ENCODE measurements around the gene CACFD1. TPM values are rescaled to one million over a fixed set of nuclear protein-coding genes. Genes with fewer than 3 reads are reported as not detected.

The CACFD1 gene
- 2.7 and 4.1 TPM in 2 replicates for total RNA-seq (2014; rRNA removed; shearing (Covaris generic))
- polyA plus RNA-seq (2014; cell fraction: nucleus; rRNA removed) = 0.65 and 1.5 TPM in 2 replicates

DNA sequence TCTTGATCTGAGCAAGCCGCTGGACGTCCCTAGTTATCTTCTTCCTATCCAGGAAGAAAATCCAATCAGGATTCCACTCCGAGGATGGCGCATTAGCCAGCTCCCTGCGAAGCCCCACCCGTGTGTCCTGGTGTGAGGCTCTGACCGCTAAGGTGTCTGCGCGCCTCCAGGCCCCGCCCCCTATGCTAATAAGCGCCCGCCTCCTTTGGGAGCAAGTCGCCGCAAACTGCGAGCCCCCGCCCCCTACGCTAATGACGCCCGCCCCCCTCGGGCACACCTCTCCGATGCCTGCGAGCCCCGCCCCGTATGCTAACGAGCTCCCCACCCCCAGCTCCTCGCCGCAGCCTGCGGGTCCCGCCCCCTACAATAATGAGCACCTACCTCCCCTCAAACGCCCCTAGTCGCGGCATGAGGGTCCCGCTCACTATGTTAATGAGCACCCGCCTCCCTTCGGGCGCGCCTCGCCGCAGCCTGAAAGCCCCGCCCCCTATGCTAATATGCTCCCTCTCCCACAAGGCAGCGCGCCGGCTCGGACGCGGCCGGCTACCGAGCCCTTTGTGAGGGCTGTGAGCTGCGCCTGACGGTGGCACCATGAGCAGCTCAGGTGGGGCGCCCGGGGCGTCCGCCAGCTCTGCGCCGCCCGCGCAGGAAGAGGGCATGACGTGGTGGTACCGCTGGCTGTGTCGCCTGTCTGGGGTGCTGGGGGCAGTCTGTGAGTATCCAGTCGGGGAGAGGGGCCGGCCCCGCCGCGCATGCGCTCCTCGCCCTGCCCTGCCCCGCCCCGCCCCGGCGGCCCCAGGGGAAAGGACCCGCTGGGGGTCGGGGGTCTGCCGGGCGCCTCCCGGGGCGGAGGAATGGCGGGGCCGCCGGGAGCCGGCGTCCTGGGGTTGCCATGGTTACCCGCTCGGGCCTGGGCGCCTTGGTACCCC, at the start of gene CACFD1:
Gene CACFD1, plus strand, starts transcription at position 503 of the 929 bp plus-strand sequence. Its CDS starts 89 bp downstream, at position 592.
- DNase-seq (ENCODE audit: extremely low read depth, low read depth) = peak; percentile 92

DNA sequence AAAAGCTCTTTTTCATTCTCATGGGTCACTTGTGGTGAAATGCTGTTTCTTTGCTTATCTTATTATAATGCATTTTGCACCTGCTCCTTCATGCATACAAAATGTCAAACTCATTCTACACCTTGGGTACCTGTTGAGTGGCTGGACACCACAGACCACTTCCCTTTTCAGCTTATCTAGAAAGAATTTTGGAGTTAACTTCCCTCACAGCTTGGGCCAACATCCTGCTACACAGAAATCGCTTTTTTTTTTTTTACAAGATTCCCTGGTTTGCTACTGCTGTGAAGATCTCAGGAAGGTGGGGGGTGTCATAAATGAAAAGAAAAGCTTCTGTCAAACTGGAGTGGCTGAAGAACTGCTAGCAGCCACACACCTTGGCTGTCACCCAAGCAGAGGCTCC, 44.6 kb upstream of the CACFD1 start:
- no peak for DNase-seq (ENCODE audit: extremely low read depth, low read depth)

DNA sequence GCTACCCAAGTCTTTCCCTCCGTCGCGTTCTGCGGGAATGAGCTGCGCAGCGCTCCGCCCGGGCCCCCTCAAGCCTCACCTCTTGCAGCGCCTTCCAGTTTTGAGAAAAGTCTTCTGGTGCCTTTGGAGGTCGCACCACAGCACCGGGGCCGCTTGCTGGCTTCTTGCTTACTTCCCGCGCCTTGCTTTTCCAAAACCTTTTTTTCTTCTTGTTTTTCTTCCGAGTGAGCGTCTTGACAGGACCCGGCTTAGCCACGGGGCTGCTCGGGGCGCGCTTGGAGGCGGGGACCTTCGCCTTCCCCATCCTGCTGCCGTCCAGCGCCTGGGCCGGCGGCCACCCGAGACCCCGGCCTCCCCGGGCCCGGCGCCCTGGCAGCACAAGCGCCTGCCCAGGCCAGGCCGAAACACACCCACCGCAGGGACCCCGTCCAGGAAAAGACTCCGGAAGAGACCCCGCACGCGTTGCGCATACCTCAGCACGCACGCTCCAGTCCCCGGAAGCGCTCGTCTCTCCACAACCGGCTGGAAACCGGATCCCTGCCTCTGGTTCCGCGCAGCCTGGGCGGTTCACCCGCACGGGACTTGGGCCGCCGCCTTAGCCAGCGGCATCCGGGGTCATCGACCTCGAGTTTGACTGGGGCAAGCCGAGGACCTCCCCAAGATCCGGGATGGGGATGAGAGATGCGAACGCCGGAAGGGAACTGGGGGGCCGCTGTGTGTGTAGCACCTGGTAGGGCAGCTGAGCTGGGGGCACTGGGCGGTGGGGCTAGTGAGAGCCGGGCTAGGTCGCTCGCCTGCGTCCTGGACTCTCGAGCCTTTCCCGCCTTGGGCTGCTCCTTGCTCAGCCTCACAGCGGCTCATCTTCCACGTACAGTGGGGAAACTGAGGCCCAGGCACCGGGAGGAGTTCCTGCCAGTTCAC, 42.0 kb upstream of the CACFD1 start, which contains the start of gene REXO4:
Gene REXO4, minus strand, starts transcription at position 470 of the 921 bp plus-strand sequence. Its CDS starts 166 bp downstream, at position 304.
- DNase-seq (ENCODE audit: extremely low read depth, low read depth) = peak; percentile 73

DNA sequence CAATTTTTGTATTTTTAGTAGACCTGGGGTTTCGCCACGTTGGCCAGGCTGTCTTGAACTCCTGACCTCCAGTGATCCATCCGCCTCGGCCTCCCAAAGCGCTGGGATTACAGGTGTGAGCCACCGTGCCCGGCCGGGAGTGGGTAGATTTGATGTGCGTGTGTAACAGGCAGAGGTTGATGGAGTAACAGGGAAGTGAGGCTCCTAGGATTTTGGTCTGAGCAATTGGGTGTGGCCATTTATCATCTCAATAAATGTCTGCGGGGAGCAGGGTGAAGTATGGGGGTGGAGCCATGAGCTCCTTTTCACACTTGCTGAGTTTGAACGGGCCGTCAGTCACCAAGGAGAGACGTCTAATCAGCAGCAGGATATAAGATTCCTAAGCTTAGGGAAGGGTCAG, 40.8 kb upstream of the CACFD1 start:
- no peak for DNase-seq (ENCODE audit: extremely low read depth, low read depth)

DNA sequence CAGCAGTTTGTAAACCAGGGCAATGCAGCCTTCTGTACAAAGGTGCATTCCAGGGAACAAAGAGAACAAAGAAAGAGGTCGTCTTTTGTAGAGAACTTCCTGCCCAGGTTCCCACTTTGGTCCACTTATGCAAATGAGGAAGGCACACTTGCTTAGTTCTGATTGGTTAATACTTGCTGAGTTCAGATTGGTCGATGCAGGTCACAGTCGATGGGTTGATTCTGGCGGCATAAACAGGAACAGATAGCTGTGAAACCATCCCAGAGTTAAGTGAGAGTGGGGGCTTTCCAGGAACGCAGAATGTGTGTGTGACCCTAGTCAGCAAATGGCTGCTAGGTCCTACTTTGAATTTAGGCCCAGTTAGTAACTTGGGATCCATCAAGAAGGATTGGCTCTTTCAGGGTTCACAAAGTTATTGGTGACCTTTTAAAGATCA, 39.4 kb upstream of the CACFD1 start:
- DNase-seq (ENCODE audit: extremely low read depth, low read depth) = no peak

DNA sequence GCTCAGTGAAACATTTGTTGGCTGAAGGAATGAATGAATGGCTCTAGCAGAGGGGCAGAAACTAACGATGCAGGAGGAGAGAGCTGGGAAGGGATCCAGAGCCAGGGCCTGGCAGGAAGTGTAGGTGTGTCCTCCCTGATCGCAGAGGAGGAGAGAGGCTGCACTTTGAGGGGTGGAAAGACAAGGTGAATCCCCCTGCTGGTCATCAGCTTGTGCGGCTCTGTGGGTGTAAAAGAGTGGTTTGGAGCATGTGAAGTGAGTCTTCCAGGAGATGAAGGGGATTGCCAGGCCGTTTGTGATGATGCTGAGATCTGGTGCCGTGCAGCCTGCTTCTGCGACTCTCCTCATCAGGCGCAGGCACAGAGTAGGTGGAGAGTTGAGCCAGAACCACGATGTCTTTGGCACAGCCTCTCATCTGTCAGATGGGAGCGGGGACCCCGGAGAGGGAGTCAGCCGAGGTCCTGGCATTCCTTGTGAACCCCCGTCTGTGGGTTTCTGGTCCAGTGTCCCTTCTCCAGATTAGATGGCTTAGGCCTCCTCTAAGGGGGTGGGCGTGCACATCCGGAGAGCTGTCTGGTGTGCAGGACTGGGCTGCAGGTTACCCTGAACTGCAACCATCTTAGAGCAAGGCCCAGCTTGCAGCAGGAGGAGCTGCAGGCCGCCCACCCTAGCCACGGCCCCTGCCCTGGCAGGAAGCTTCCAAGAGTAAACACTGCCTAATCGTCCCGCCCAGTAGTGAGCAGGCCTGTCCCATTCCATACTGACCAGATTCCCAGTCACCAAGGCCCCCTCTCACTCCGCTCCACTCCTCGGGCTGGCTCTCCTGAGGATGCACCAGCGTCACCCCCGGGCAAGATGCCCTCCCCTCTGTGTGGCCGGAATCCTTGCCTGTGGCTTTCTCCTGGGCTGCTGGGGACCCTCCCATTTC, 37.9 kb upstream of the CACFD1 start, which contains the start of gene ADAMTS13:
Gene ADAMTS13, plus strand, starts transcription at position 753 of the 928 bp plus-strand sequence. Its CDS starts 77 bp downstream, at position 830.
- no peak for DNase-seq (ENCODE audit: extremely low read depth, low read depth)

DNA sequence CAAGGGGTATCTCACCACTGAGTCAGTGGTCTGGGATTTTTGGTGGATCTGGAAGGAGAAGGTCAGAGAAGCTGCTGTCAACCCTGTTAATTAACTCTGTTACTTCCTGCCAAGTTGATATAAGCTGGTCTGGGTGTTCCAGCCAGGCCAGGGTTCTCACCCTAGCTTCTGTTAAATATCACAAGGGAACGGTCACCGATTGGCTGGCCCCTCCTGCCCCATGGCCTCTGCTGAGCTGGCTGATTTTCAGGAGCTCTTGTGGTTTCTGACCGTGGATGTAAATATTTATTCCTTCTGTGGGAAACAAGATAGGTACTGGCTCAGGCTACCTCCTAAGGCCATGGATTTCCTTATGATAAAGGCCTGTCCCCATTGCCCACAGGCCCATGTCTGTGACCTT, 36.6 kb upstream of the CACFD1 start:
- no peak for DNase-seq (ENCODE audit: extremely low read depth, low read depth)

DNA sequence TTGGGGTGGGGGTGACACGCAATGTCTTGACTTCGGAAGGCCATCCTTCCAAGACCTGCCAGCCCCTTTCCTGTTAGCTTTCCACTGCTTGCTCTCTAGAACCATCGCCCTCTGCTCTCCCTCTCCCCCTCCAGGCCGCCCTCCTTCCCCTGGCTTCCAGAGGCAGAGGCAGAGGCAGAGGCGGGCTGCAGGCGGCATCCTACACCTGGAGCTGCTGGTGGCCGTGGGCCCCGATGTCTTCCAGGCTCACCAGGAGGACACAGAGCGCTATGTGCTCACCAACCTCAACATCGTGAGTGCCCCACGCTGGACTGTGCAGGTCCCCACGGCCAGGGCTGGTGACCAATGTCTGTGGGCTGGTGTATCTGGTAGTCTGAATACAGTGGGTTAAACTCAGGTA, 35.6 kb upstream of the CACFD1 start:
- no peak for DNase-seq (ENCODE audit: extremely low read depth, low read depth)

DNA sequence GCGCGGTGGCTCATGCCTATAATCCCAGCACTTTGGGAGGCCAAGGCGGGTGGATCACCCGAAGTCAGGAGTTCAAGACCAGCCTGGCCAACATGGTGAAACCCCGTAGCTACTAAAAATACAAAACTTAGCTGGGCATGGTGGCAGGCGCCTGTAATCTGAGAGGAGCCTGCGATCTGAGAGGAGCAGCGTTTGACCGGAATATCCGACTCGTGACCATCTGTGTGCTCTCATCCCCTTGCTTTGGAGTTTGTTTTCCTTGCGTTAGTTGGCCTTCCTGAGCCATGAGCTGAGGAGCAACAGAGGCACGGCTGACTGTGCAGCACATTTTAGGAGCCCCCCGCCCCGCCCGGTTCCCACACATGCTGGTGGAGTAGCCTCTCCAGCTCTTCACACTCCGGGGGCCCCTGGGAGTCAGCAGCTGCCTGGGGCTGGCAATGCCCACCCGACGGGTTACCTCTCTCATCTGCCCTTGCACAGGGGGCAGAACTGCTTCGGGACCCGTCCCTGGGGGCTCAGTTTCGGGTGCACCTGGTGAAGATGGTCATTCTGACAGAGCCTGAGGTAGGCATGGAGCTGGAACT, 34.6 kb upstream of the CACFD1 start:
- no peak for DNase-seq (ENCODE audit: extremely low read depth, low read depth)

DNA sequence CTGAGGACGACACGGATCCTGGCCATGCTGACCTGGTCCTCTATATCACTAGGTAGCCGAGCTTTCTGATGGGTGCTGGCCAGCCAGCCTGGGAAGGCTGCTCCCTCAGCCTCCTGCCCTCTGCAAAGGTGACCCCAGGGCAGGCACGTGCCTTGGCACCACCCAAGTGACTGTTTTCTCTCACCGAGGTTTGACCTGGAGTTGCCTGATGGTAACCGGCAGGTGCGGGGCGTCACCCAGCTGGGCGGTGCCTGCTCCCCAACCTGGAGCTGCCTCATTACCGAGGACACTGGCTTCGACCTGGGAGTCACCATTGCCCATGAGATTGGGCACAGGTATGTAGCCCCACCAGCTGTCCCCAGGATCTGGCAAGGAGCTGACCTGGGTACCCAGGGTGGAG, 33.8 kb upstream of the CACFD1 start:
- DNase-seq (ENCODE audit: extremely low read depth, low read depth) = no peak

DNA sequence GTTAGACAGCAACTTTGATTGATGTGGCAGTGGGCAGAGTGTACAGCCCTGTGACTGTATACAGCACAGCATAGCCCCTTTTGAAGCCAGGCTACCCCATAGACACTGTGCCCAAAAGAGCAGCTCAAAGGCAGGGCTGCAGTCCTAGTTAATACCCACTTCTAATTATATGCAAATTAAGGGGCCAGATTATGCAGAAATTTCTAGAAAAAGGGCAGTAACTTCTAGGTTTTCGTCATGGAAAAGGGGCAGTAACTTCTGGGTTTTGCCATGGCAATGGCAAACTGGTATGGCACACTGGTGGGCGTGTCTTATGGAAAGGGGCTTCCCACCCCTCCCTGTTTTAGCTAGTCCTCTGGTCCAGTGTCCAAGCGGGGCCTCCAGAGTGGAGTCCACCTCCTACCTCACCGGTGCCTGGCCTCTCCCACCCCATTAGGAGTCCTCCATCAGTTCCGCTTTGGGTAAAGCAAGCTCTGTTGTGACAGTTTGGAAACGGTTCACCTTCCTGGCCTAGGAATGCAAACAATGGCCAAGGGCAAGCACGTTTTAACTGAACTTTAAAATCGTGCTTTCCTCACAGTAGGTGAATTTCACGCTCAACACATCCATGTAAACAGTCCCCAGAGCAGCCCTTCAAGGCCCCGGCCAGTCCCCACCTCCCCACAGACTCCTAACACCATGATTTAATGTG, 32.0 kb upstream of the CACFD1 start:
- no peak for DNase-seq (ENCODE audit: extremely low read depth, low read depth)

DNA sequence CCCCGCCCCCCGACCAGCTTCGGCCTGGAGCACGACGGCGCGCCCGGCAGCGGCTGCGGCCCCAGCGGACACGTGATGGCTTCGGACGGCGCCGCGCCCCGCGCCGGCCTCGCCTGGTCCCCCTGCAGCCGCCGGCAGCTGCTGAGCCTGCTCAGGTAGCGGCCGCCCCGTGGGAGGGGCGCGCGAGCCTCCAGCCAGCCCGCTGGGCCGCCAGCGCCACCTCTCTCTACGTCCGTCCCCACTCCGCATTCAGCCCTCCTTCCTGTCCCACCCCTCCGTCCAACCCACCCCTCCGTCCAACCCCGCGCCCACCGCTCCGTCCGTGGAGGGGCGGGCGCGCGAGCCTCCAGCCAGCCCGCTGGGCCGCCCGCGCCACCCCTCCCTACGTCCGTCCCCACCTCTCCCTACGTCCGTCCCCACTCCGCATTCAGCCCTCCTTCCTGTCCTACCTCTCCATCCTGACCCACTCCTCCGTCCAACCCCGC, 31.1 kb upstream of the CACFD1 start:
- no peak for DNase-seq (ENCODE audit: extremely low read depth, low read depth)

DNA sequence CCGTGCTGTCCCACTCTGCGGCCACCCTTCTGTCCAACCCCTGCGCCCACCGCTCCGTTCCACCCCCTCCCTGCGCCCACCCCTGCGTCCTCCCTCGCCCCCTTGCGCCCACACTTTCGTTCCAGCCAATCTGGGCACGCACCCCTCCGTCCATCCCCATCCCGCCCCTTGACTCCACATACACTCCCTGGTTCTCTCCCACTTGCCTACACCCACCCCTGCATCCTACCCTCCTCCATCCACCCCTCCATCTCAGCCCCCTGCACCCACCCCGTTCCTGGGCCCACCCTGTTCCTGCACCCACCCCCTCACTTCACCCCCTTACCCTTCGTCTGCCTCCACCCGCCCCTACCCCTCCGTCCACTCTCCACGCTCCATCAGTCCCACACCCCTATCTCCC, 30.6 kb upstream of the CACFD1 start:
- no peak for DNase-seq (ENCODE audit: extremely low read depth, low read depth)

DNA sequence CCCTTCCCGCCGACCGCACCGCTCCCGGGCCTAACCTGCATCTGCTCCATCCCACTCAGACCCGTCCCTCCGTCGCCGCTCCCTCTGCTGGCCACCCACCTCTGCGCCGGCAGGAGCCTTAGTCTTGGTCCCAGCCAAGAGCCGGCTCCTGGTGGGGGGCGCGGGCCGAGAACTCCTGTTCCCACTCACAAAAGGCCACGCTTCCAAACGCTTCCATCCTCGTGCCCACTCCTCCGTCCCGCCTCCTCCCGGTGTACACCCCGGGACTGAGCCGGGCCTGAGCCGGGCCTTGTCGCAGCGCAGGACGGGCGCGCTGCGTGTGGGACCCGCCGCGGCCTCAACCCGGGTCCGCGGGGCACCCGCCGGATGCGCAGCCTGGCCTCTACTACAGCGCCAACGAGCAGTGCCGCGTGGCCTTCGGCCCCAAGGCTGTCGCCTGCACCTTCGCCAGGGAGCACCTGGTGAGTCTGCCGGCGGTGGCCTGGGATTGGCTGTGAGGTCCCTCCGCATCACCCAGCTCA, 30.1 kb upstream of the CACFD1 start:
- no peak for DNase-seq (ENCODE audit: extremely low read depth, low read depth)

DNA sequence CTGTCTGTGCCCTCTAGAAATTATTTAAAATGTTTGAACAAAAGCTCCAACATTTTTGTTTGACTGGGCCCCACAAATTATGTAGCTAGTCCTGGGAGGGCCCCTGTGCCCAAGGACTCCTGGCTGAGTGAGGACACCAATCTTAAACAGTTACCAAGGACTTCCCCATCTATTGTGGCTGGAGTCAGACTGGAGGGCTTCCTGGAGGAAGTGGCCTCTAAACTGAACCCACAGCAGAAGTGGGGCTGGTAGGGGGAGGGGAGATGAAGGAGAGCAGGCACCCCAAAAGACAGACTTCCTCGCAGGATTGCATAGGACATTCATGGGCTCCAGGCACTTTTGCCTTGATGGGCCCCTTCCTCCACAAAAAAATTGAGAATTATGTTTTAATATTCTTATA, 29.5 kb upstream of the CACFD1 start:
- DNase-seq (ENCODE audit: extremely low read depth, low read depth) = no peak

DNA sequence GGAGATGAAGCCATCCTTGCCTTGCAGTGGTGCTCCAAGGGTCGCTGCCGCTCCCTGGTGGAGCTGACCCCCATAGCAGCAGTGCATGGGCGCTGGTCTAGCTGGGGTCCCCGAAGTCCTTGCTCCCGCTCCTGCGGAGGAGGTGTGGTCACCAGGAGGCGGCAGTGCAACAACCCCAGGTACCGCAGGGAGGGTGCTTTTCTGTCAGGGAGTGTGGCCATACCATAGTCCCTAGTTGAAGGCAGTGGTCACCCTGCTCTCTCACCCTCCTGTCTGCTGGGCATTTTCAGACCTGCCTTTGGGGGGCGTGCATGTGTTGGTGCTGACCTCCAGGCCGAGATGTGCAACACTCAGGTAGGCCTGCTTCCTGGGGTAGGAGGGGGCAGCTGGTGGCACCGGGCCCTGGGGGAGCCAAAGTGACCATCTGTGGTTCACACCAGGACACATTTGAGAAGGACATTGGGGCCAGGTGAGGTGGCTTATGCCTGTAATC, 26.4 kb upstream of the CACFD1 start:
- no peak for DNase-seq (ENCODE audit: extremely low read depth, low read depth)

DNA sequence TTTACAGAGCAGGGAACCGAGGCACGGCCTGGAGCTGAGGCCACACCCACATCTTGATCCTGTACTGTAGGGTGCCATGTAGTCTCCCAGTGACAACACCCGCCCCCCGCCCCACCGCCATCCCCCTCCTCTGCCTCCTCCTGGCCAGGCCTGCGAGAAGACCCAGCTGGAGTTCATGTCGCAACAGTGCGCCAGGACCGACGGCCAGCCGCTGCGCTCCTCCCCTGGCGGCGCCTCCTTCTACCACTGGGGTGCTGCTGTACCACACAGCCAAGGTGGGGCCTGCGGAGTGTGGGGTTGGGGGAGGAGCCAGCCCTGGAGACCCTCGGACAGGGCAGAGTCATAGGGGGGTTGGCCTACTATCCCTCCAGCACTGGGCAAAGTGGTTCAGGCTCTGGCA, 23.1 kb upstream of the CACFD1 start:
- no peak for DNase-seq (ENCODE audit: extremely low read depth, low read depth)

Data from NCI-H460 (cell line).